Mesenchymal stem cell (in vitro differentiated cells and primary cell): Measurements from ENCODE around the gene DLEC1.

Experiments used
- DNase-seq: peaks from one replicate; pipeline ENCODE4 v3.0.0-alpha.2; 2013
- H2AFZ ChIP-seq: one replicate; pipeline ENCODE4 v1.6.1; 2013; ENCODE audit warnings: low read depth, mild to moderate bottlenecking, control low read depth, inconsistent platforms, low read length, moderate library complexity
- H2AK5ac ChIP-seq: 2 replicates; pipeline ENCODE4 v1.6.1; 2013; ENCODE audit warnings: low read length, moderate library complexity, mild to moderate bottlenecking, inconsistent platforms; ENCODE audit not compliant: severe bottlenecking
- H2BK120ac ChIP-seq: one replicate; pipeline ENCODE4 v1.6.1; 2013; ENCODE audit warnings: low read depth, mild to moderate bottlenecking, inconsistent platforms, low read length, moderate library complexity
- H2BK12ac ChIP-seq, 2 experiments: one replicate each; pipeline ENCODE4 v1.6.1; 2013; ENCODE audit warnings: inconsistent platforms in 2 of 2, low read length in 2 of 2, mild to moderate bottlenecking in 2 of 2, moderate library complexity in 2 of 2, control low read depth in 1 of 2
- H2BK15ac ChIP-seq: one replicate; pipeline ENCODE4 v1.6.1; 2013; ENCODE audit warnings: mild to moderate bottlenecking, low read depth, inconsistent platforms; ENCODE audit not compliant: poor library complexity, severe bottlenecking
- H2BK5ac ChIP-seq: 2 replicates; pipeline ENCODE4 v1.6.1; 2013; ENCODE audit warnings: low read depth, mild to moderate bottlenecking, low read length, control low read depth, inconsistent platforms; ENCODE audit not compliant: poor library complexity, severe bottlenecking
- H3K14ac ChIP-seq, 2 experiments: one replicate each; pipeline ENCODE4 v1.6.1; 2013; ENCODE audit warnings: inconsistent platforms in 2 of 2, low read length in 2 of 2, control low read depth in 1 of 2, mild to moderate bottlenecking in 1 of 2, moderate library complexity in 1 of 2
- H3K18ac ChIP-seq, 2 experiments: one replicate each; pipeline ENCODE4 v1.6.1; 2013; ENCODE audit warnings: inconsistent platforms in 2 of 2, low read length in 2 of 2, control low read depth in 1 of 2, low read depth in 1 of 2, mild to moderate bottlenecking in 1 of 2
- H3K23ac ChIP-seq, 2 experiments: one replicate each; pipeline ENCODE4 v1.6.1; 2013; ENCODE audit warnings: inconsistent platforms in 2 of 2, low read length in 2 of 2, mild to moderate bottlenecking in 2 of 2, moderate library complexity in 2 of 2, control low read depth in 1 of 2
- H3K27ac ChIP-seq: 2 replicates; pipeline ENCODE4 v1.5.1; 2013; ENCODE audit warnings: mild to moderate bottlenecking, moderate library complexity, low read length, control low read depth, inconsistent platforms; ENCODE audit not compliant: poor library complexity, severe bottlenecking
- H3K27me3 ChIP-seq, 2 experiments: 2 replicates each; pipeline versions ENCODE4 v1.6.1 to v1.7.0; 2013; ENCODE audit warnings: low read length in 2 of 2, mild to moderate bottlenecking in 2 of 2, moderate library complexity in 2 of 2, control low read depth in 1 of 2, inconsistent platforms in 1 of 2; ENCODE audit not compliant: control insufficient read depth in 1 of 2, insufficient read depth in 1 of 2
- H3K36me3 ChIP-seq, 2 experiments: 2 replicates each; pipeline versions ENCODE4 v1.6.1 to v1.7.0; 2013; ENCODE audit warnings: low read length in 2 of 2, control low read depth in 1 of 2, inconsistent platforms in 1 of 2, low read depth in 1 of 2, mild to moderate bottlenecking in 1 of 2; ENCODE audit not compliant: insufficient read depth in 2 of 2, control insufficient read depth in 1 of 2
- H3K4ac ChIP-seq, 2 experiments: one replicate each; pipeline ENCODE4 v1.6.1; 2013; ENCODE audit warnings: inconsistent platforms in 2 of 2, low read length in 2 of 2, mild to moderate bottlenecking in 2 of 2, moderate library complexity in 2 of 2, control low read depth in 1 of 2, low read depth in 1 of 2
- H3K4me1 ChIP-seq: 2 replicates; pipeline ENCODE4 v1.6.1; 2013; ENCODE audit warnings: low read depth, low read length, control low read depth; ENCODE audit not compliant: control insufficient read depth, insufficient read depth
- H3K4me2 ChIP-seq: 2 replicates; pipeline ENCODE4 v1.6.1; 2013; ENCODE audit warnings: low read length, mild to moderate bottlenecking, inconsistent platforms; ENCODE audit not compliant: poor library complexity, severe bottlenecking
- H3K4me3 ChIP-seq, 2 experiments: 2 replicates each; pipeline versions ENCODE4 v1.5.1 to v1.7.0; 2013; ENCODE audit warnings: low read length in 2 of 2, mild to moderate bottlenecking in 2 of 2, control low read depth in 1 of 2, low read depth in 1 of 2; ENCODE audit not compliant: insufficient read depth in 1 of 2
- H3K79me1 ChIP-seq: replicated peaks from 2 replicates; pipeline ENCODE4 v1.6.1; 2013; ENCODE audit warnings: mild to moderate bottlenecking, control low read depth, low read length, inconsistent platforms; ENCODE audit not compliant: poor library complexity, severe bottlenecking
- H3K9ac ChIP-seq: 2 replicates; pipeline ENCODE4 v1.7.0; 2013; ENCODE audit warnings: mild to moderate bottlenecking, low read length, moderate library complexity
- H3K9me3 ChIP-seq: 2 replicates; pipeline ENCODE4 v1.7.0; 2013; ENCODE audit warnings: mild to moderate bottlenecking, low read length; ENCODE audit not compliant: control insufficient read depth
- H4K8ac ChIP-seq: one replicate; pipeline ENCODE4 v1.6.1; 2013; ENCODE audit warnings: inconsistent platforms, mild to moderate bottlenecking, low read length, moderate library complexity
- H4K91ac ChIP-seq: one replicate; pipeline ENCODE4 v1.6.1; 2013; ENCODE audit warnings: mild to moderate bottlenecking, low read length, inconsistent platforms
- WGBS: methylation state at CpG from one replicate; pipeline ENCODE4 v1.1.7; 2013; ENCODE audit warnings: mixed read lengths; 5-methylcytosine and 5-hydroxymethylcytosine counted together

Gene DLEC1

GRCh38 chr3:38152609-38153008 lies 113.6 kb downstream of the DLEC1 start:
- H3K79me1 ChIP-seq: no peaks in the 10 kb centered on the region
- 78% methylated on average over 2 of the region's 2 CpGs for WGBS

GRCh38 chr3:38153221-38153620 lies 114.2 kb downstream of the DLEC1 start:
- H3K23ac ChIP-seq: no peak overlapping the region
- H3K9me3 ChIP-seq: no peaks in the 10 kb centered on the region
- no peak overlapping the region for H3K4me2 ChIP-seq
- no peak overlapping the region for H2BK15ac ChIP-seq
- H3K4me3 ChIP-seq: no peak overlapping the region
- no peak overlapping the region for H3K9ac ChIP-seq
- H2BK120ac ChIP-seq: no peak overlapping the region
- no peak overlapping the region for H4K91ac ChIP-seq
- H2BK12ac ChIP-seq: no peak overlapping the region
- DNase-seq: no peak
- no peak overlapping the region for H3K14ac ChIP-seq
- no peaks in the 10 kb centered on the region for H3K36me3 ChIP-seq
- no peak overlapping the region for H2AFZ ChIP-seq
- H3K27ac ChIP-seq: no peak overlapping the region
- no peaks in the 10 kb centered on the region for H3K4me1 ChIP-seq
- WGBS: 95% methylated on average over 2 of the region's 2 CpGs
- no peak overlapping the region for H3K4ac ChIP-seq
- H3K79me1 ChIP-seq: no peaks in the 10 kb centered on the region
- no peak overlapping the region for H2BK5ac ChIP-seq
- H3K27me3 ChIP-seq: no peaks in the 10 kb centered on the region
- H3K18ac ChIP-seq: no peak overlapping the region
- H2AK5ac ChIP-seq: no peak overlapping the region
- no peak overlapping the region for H4K8ac ChIP-seq

More at GRCh38 chr3:38152609-38153008, 113.6 kb downstream of the DLEC1 start:
- Histone ChIP-seq H3K4me2 (no peak overlapping the region), H4K91ac (peak overlapping the region; percentile 63), H2AK5ac (no peak overlapping the region), H3K4me1 (no peaks in the 10 kb centered on the region), H3K4ac (no peak overlapping the region), H3K27me3 (no peaks in the 10 kb centered on the region), H2BK120ac (no peak overlapping the region), H3K36me3 (no peaks in the 10 kb centered on the region), H4K8ac (peak overlapping the region; percentile 38), H3K27ac (no peak overlapping the region), H3K23ac (peak overlapping the region in 1 of 2 experiments; percentile 72), H2AFZ (no peak overlapping the region), H3K18ac (no peak overlapping the region), H3K4me3 (no peak overlapping the region), H2BK12ac (no peak overlapping the region), H3K14ac (no peak overlapping the region), H3K9ac (no peak overlapping the region), H2BK15ac (no peak overlapping the region), H2BK5ac (no peak overlapping the region), H3K9me3 (no peaks in the 10 kb centered on the region)
- DNase-seq: no peak

GRCh38 chr3:38154033-38154494 lies 115.1 kb downstream of the DLEC1 start:
- H3K4ac ChIP-seq: no peak overlapping the region
- WGBS: 89% methylated on average over 2 of the region's 2 CpGs

GRCh38 chr3:38154625-38155255 lies 115.7 kb downstream of the DLEC1 start:
- H3K36me3 ChIP-seq: no peaks in the 10 kb centered on the region
- peak overlapping the region; percentile 65 for H3K9ac ChIP-seq
- no peak overlapping the region for H2BK5ac ChIP-seq
- H2BK120ac ChIP-seq: no peak overlapping the region
- H2AK5ac ChIP-seq: no peak overlapping the region
- no peak overlapping the region for H4K8ac ChIP-seq
- WGBS: 46% methylated on average over 2 of the region's 2 CpGs
- H3K4ac ChIP-seq: no peak overlapping the region
- H2AFZ ChIP-seq: no peak overlapping the region
- no peak overlapping the region for H3K14ac ChIP-seq
- H3K4me1 ChIP-seq: no peaks in the 10 kb centered on the region
- H3K23ac ChIP-seq: peak overlapping the region in 1 of 2 experiments; percentile 63
- no peaks in the 10 kb centered on the region for H3K27me3 ChIP-seq
- H2BK12ac ChIP-seq: no peak overlapping the region
- no peak overlapping the region for H4K91ac ChIP-seq
- H3K4me3 ChIP-seq: no peak overlapping the region
- H3K4me2 ChIP-seq: no peak overlapping the region
- H3K18ac ChIP-seq: no peak overlapping the region
- no peak overlapping the region for H3K27ac ChIP-seq
- no peaks in the 10 kb centered on the region for H3K79me1 ChIP-seq
- no peak for DNase-seq
- H2BK15ac ChIP-seq: no peak overlapping the region
- no peaks in the 10 kb centered on the region for H3K9me3 ChIP-seq

More at GRCh38 chr3:38154033-38154494, 115.1 kb downstream of the DLEC1 start:
- Histone ChIP-seq H2BK12ac (no peak overlapping the region), H3K9ac (peak overlapping the region; percentile 65), H3K79me1 (no peaks in the 10 kb centered on the region), H2BK120ac (no peak overlapping the region), H3K18ac (no peak overlapping the region), H2AFZ (no peak overlapping the region), H3K27ac (no peak overlapping the region), H3K36me3 (no peaks in the 10 kb centered on the region), H3K14ac (no peak overlapping the region), H2BK15ac (no peak overlapping the region), H3K23ac (no peak overlapping the region), H2BK5ac (no peak overlapping the region), H3K4me2 (no peak overlapping the region), H4K8ac (no peak overlapping the region), H4K91ac (no peak overlapping the region), H3K4me1 (no peaks in the 10 kb centered on the region), H3K9me3 (no peaks in the 10 kb centered on the region), H3K27me3 (no peaks in the 10 kb centered on the region), H2AK5ac (no peak overlapping the region), H3K4me3 (no peak overlapping the region)
- DNase-seq: peak; percentile 75
